Panc1 (cell line): ENCODE results near the gene UBTFL1. TPM values are rescaled to one million over a fixed set of nuclear protein-coding genes. Genes with fewer than 3 reads are reported as not detected.

Experiments used
- ATAC-seq: fragments of 200-7000 bp; cut with Tn5 transposase; 2 replicates; pipeline ENCODE4 v1.9.1; 2020; ENCODE audit warnings: mild to moderate bottlenecking, moderate library complexity
- BruUV-seq: library from RNA; stranded (reverse); fragments of 400-500 nt; replicated peaks from 2 replicates; lab custom pipeline; 2021; lab: Mats Ljungman, UMichigan
- CTCF ChIA-PET: fragments of 300-600 bp; sonication (Branson Sonifier 250); formaldehyde crosslinking; loops from one replicate; lab custom pipeline; 2022; ENCODE audit warnings: antibody characterized with exemption; lab: Charles Lee
- POLR2A ChIA-PET: fragments of 300-600 bp; sonication (Branson Sonifier 250); formaldehyde crosslinking; loops from one replicate; lab custom pipeline; 2022; ENCODE audit warnings: antibody characterized with exemption; lab: Charles Lee
- DNase-seq: peaks from one replicate; pipeline ENCODE4 v3.0.0-alpha.2; 2010; ENCODE audit warnings: low read depth, low spot score
- H3K27ac ChIP-seq: 2 replicates; pipeline ENCODE4 v1.5.1; 2011; ENCODE audit warnings: mild to moderate bottlenecking, low read length, inconsistent platforms
- H3K27me3 ChIP-seq: fragments of 200-500 bp; sonication (Bioruptor generic); 2 replicates; pipeline ENCODE4 v1.6.0; 2014; ENCODE audit warnings: low read length, inconsistent platforms; ENCODE audit not compliant: control insufficient read depth, insufficient read depth
- H3K36me3 ChIP-seq: fragments of 200-500 bp; sonication (Bioruptor generic); 2 replicates; pipeline ENCODE4 v1.5.1; 2014; ENCODE audit warnings: inconsistent platforms, mild to moderate bottlenecking, low read length, moderate library complexity; ENCODE audit not compliant: control insufficient read depth, insufficient read depth
- H3K4me1 ChIP-seq: 2 replicates; pipeline ENCODE4 v1.5.1; 2011; ENCODE audit warnings: inconsistent platforms, mild to moderate bottlenecking, low read length, moderate library complexity; ENCODE audit not compliant: control insufficient read depth, insufficient read depth
- H3K4me3 ChIP-seq, 2 experiments: 2 replicates each; pipeline ENCODE4 v1.5.1; 2011 to 2012; ENCODE audit warnings: low read depth in 2 of 2, low read length in 2 of 2, mild to moderate bottlenecking in 2 of 2, inconsistent platforms in 1 of 2, moderate library complexity in 1 of 2
- H3K9me3 ChIP-seq: fragments of 200-500 bp; sonication (Bioruptor generic); 2 replicates; pipeline ENCODE4 v1.5.1; 2014; ENCODE audit warnings: low read depth, mild to moderate bottlenecking, inconsistent platforms, low read length, moderate library complexity; ENCODE audit not compliant: control insufficient read depth, insufficient read depth
- CTCF ChIP-seq: fragments of 450-650 bp; IDR thresholded peaks from 2 replicates; pipeline ENCODE4 v1.5.1; 2017; ENCODE audit warnings: mild to moderate bottlenecking
- POLR2AphosphoS5 ChIP-seq: IDR thresholded peaks from 2 replicates; pipeline ENCODE4 v1.6.1; 2012; ENCODE audit warnings: mild to moderate bottlenecking, low read depth, low read length, moderate library complexity
- REST ChIP-seq, 2 experiments: IDR thresholded peaks; 2 replicates each; pipeline ENCODE4 v1.6.1; 2011 to 2012; ENCODE audit warnings: low read depth in 2 of 2, control low read depth in 1 of 2, low read length in 1 of 2, mild to moderate bottlenecking in 1 of 2, moderate library complexity in 1 of 2; ENCODE audit not compliant: insufficient read depth in 1 of 2
- SIN3A ChIP-seq: IDR thresholded peaks from 2 replicates; pipeline ENCODE4 v1.6.1; 2012; ENCODE audit warnings: low read depth, mild to moderate bottlenecking, low read length, moderate library complexity, borderline replicate concordance; ENCODE audit not compliant: insufficient read depth
- TCF7L2 ChIP-seq: IDR thresholded peaks from 2 replicates; pipeline ENCODE4 v1.6.1; 2011; ENCODE audit warnings: mild to moderate bottlenecking, low read depth, low read length, inconsistent platforms
- in situ Hi-C: cut with HindIII; loops from 2 replicates; pipeline ENCODE4 v1.10.0; 2016; ENCODE audit warnings: low sequenced_read_pairs, low pct_unique_long_range_greater_than_20kb
- intact Hi-C: fragments of 100-400 bp; cut with micrococcal nuclease; formaldehyde crosslinking; loops from one replicate; pipeline ENCODE4 v1.10.0; 2022; ENCODE audit not compliant: unreplicated experiment
- total RNA-seq: library from RNA; stranded (reverse); gene quantifications from one replicate; pipeline ENCODE4 v1.2.1, GENCODE V29; 2021; ENCODE audit not compliant: unreplicated experiment

The UBTFL1 gene
- total RNA-seq, 1 experiment from 2014 or later: not detected

- H3K36me3 ChIP-seq: no peaks in the 10 kb centered on the region
- in situ Hi-C loops (no loop called here), intact Hi-C loops (no loop called here)
- no peaks in the 10 kb centered on the region for H3K9me3 ChIP-seq
- H3K27me3 ChIP-seq: peaks cover 40% of the 10 kb centered on the region
- TF ChIP-seq POLR2AphosphoS5: no peak
- no peak for TF ChIP-seq REST (IDR thresholded peaks at IDR 0.05; ENCODE audit: insufficient read depth in 1 of 2, low read depth in 2 of 2, low read length in 1 of 2)
- no peak for TF ChIP-seq TCF7L2
- TF ChIP-seq SIN3A: no peak
- no peak for TF ChIP-seq CTCF
- CTCF ChIA-PET: no interaction called here
- ATAC-seq (peak; percentile 89), DNase-seq (no peak)
- no TSS peak for BruUV-seq
- peak within 1 kb of the TSS; percentile 42 to 57 for H3K4me3 ChIP-seq
- POLR2A ChIA-PET: no interaction called here
- H3K4me1 ChIP-seq: peaks cover 10% of the 10 kb centered on the region
- H3K27ac ChIP-seq: no peak within 1 kb of the TSS; the same call in 1 of the 2 replicates
Measured at GRCh38 chr11:90134478-90135003, 48.8 kb downstream of the UBTFL1 start, which contains the start of gene NAALAD2. Gene NAALAD2 (plus strand): TSS chr11:90134663. CDS start chr11:90134759, 96 bp downstream.

- CTCF ChIA-PET: no interaction called here
- no peak for TF ChIP-seq POLR2AphosphoS5
- TF ChIP-seq CTCF: no peak
- TF ChIP-seq TCF7L2: no peak
- no peak for TF ChIP-seq SIN3A
- TF ChIP-seq REST (IDR thresholded peaks at IDR 0.05; ENCODE audit: insufficient read depth in 1 of 2, low read depth in 2 of 2, low read length in 1 of 2): no peak
- DNase-seq (no peak), ATAC-seq (0 out of 2 replicates have a peak, but pooled peaks have one; percentile 23)
- Histone ChIP-seq H3K27me3 (peaks cover 41% of the 10 kb centered on the region), H3K4me3 (peak overlapping the region; percentile 42 to 57), H3K27ac (no peak overlapping the region; the same call in 1 of the 2 replicates), H3K36me3 (no peaks in the 10 kb centered on the region), H3K9me3 (no peaks in the 10 kb centered on the region), H3K4me1 (peaks cover 10% of the 10 kb centered on the region)
- BruUV-seq: no TSS peak
- POLR2A ChIA-PET: no interaction called here
- in situ Hi-C loops (no loop called here), intact Hi-C loops (no loop called here)
Measured at GRCh38 chr11:90135016-90135415, 49.3 kb downstream of the UBTFL1 start.
